GM18519 (cell line): Measurements from ENCODE around the gene CHCHD10.
"Not testable (repeated sequence)": the region's sequence is repeated elsewhere in the genome, so short reads cannot be mapped to it uniquely, and the experiment has no call there.

Source experiments
- ATAC-seq: cut with Tn5 transposase; IDR thresholded peaks from one replicate; pipeline ENCODE4 v1.9.1; 2021; ENCODE audit warnings: mild to moderate bottlenecking, moderate library complexity; ENCODE audit not compliant: unreplicated experiment, low FRiP score

The CHCHD10 gene

GRCh38 chr22:23752090-23752691 is 15.6 kb downstream of the CHCHD10 start:
- ATAC-seq, result no peak

DNA sequence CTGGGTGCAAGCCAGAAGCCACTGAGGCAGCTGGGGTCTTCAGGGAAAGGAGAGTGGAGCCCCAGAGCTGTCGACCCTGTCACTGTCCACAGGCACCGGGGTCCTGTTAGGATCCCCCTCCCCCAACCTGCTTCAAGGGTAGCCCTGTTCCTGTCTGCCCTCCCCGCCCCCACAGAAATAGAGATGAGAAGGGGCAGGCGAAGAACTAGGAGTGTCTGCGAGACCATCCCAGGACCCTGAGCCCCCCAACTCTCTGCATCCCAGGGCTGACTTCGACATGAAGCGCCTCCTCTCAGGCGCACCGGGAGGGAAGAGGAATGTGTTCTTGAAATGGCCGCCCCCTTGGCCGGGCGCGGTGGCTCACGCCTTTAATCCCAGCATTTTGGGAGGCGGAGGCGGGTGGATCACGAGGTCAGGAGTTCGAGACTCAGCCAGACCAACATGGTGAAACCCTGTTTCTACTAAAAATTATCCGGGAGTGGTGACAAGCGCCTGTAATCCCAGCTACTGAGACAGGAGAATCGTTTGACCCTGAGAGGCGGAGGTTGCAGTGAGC is 16.3 kb downstream of the CHCHD10 start:
- ATAC-seq, result no peak

DNA sequence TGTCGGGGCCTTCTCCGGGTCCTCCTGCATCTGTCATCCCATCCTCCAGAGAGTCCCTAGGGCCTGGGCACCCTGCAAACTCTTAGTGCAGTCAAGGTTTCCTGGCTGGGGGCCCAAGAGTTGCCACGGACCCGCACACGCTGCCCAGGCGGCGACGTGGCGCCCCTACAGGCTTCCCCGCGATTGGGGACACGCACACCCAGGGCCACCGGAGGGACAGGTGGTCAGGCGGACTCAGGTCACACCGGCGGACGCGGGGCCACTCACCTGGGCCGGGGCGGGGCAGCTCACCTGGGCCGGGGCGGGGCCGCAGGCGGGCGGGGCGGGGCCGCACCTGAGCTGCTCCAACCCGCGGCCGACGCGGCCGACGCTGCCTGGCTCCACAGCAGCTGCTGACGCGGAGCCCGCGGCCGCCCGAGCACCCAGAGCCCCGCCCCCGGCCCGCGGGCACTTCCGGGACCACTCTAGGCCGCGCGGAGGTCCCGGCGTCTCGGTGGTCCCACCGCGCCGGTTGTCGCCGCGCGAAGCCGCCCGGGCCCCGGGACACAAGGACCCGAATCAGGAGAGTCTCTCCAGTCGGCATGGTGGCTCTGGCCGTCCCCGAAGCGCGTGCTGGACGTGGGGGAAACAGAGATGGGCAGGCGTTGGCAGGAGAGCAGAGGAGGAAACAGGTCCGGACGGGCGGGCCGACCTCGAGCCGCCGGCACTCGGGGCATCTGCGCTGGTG is 16.9 kb downstream of the CHCHD10 start, which contains the start of gene ZNF70:
TSS of gene ZNF70 (minus strand) at position 399 of the 727 bp plus-strand sequence. CDS start 5,972 bp downstream, outside the sequence.
- ATAC-seq, result no peak

DNA sequence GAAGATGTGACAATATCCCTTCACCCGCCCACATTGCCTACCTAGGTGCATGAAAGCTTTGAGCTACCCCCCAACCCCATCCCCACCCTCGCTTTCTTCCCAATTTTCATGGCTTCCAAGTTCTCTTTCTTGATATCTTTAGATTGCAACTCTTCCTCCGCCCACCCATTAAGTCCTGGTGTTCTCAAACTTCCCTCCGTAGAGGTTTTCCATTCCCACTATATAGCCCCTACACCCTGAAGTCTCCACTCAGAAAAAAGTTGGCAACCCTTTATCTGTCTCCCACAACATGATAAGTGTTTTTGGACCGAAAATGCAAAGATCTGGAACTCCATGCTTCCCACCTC is 17.4 kb downstream of the CHCHD10 start:
- ATAC-seq, result no peak

GRCh38 chr22:23749841-23750301 is 17.9 kb downstream of the CHCHD10 start:
- ATAC-seq, result no peak

GRCh38 chr22:23745791-23746190 is 22.0 kb downstream of the CHCHD10 start:
- no peak for ATAC-seq

DNA sequence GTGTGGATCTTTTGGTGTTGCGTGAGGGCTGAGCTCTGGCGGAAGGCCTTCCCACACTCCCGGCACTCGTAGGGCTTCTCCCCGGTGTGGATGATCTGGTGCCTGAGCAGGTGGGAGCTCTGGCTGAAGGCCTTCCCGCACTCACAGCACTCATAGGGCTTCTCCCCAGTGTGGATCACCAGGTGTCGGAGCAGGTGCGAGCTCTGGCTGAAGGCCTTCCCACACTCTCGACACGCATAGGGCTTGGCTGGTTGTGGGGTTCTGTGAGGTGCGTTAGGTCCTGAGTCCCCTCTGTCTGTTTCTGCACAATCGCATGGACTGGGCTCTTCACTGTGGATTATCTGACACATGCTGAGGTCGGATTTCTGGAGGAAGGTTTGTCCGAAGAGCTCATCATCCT is 23.3 kb downstream of the CHCHD10 start:
- no peak for ATAC-seq

DNA sequence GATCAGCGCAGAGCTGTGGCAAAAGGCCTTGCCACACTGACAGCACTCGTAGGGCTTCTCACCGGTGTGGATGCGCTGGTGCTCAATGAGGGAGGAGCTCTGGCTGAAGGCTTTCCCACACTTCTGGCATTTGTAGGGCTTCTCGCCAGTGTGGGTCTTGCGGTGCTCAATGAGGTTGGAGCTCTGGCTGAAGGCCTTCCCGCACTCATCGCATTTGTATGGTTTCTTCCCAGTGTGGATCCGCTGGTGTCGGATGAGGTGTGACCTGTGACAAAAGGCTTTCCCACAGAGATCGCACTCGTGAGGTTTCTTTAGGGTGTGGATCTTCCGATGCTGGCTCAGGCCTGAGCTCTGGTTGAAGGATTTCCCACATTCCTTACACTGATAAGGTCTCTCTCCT is 23.8 kb downstream of the CHCHD10 start:
- ATAC-seq, result no peak

- no peak for ATAC-seq
Measured at GRCh38 chr22:23743303-23743705, 24.5 kb downstream of the CHCHD10 start.

DNA sequence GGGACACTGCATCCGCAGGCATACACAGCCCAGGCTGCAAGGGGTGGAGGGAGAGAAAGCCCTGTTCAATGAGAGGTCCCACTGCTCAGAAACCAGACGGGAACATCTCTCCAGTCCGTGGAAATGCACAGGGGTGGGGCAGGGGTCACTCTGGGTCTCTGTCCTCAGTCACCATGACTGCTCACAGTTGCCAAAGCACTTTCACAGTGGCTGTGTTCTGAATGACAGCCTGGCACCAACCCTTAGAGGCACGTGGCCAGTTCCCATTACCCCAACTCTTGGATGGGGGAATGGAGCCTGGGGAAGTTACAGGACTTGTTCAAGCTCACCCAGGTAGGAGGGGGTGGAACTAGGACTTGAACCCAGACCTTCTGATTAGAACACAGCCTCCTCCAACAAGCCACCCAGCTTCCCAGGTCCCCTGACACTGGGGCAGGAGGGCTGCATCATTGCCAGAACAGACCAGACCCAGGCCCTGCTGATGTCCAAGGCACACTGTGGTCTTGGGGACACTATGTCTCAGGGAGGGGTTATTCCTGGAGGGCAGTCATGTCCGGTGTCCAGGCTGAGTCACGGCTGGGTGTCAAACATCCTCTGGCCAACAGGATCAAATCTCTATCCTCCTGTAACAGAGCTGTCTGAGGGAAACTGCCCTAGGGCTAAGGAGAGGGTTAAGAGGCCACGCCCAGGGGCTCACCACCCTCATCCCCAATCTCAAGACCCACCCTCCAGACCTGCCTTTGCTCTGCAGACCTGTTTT is 25.1 kb downstream of the CHCHD10 start:
- no peak for ATAC-seq

DNA sequence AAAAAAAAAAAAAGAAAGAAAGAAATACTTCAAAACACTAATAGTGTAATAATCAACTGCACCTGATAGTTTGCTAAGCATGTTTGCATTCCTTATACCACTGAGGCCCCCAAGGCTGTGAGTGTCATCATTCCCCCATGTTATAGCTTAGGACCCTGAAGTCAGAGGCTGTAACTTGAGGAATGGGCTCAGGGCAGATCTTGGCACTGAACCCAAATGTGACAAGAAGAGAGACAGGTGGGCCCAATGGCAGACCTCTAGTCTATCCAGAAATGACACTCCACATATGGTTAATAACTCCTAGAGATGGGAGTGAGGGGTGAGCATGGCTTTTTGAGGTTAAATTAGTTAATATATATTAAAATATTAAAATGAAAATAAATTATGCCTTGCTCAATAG is 30.1 kb downstream of the CHCHD10 start:
- ATAC-seq, result no peak

DNA sequence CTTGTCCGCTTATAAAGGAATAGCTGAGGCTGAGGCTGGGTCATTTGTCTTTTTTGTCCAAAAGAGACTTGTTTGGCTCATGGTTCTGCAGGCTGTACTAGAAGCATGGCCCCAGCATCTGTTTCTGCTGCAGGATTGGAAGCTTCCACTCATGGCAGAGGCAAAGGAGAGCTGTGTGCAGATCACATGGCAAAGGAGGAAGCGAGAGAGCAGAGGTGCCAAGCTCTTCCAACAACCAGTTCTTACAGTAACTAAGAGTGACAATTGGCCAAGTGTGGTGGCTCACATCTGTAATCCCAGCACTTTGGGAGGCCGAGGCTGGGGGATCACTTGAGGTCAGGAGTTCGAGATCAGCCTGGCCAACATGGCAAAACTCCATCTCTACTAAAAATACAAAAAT is 39.7 kb downstream of the CHCHD10 start:
- not testable (repeated sequence) for ATAC-seq

- ATAC-seq, result no peak
Measured at GRCh38 chr22:23722724-23723123, 45.0 kb downstream of the CHCHD10 start.

- ATAC-seq, result no peak
Measured at GRCh38 chr22:23722160-23722559, 45.6 kb downstream of the CHCHD10 start.

GRCh38 chr22:23720855-23721254 is 46.9 kb downstream of the CHCHD10 start:
- ATAC-seq, result no peak

DNA sequence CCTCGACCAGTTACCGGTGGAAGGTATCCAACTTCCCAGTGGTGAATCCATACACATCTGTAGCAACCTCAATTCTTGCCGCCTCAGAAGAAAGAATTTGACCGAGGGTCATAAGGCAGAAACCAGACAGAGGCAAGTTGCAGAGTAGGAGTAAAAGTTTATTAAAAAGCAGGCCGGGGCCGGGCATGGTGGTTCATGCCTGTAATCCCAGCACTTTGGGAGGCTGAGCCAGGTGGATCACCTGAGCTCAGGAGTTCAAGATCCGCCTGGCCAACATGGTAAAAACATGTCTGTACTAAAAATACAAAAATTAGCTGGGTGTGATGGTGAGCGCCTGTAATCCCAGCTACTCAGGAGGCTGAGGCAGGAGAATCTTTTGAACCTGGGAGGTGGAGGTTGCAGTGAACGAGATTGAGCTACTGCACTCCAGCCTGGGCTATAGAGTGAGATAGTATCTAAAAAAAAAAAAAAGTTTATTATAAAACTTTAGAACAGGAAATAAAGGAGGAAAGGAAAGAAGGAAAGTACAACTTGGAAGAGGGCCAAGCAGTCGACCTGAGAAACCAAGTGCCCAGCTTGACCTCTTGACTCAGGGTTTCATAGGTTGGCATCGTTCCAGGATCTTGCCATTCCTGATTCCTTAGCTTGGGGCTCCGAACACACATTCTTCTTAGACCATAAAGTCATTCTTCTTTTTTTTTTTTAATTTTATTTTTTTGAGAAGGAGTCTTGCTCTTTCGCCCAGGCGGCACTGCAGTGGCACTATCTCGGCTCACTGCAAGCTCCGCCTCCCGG is 49.2 kb downstream of the CHCHD10 start:
- ATAC-seq, result no peak

- peak; percentile 59 for ATAC-seq
Measured at GRCh38 chr22:23716811-23717801, 50.7 kb downstream of the CHCHD10 start.
